B cell (primary cell): Measurements from ENCODE around the gene TNKS1BP1.

Source experiments
- CTCF ChIP-seq: fragments of 200-600 bp; IDR thresholded peaks from one replicate; pipeline ENCODE4 v1.8.0; 2022; ENCODE audit warnings: antibody characterized with exemption, mild to moderate bottlenecking
- EZH2 ChIP-seq: IDR thresholded peaks from 2 replicates; pipeline ENCODE4 v1.6.1; 2012; ENCODE audit warnings: borderline replicate concordance, low read depth, mild to moderate bottlenecking, moderate library complexity, low read length; ENCODE audit not compliant: insufficient read depth, poor library complexity, severe bottlenecking

- TF ChIP-seq CTCF: no peak
- TF ChIP-seq EZH2: no peak
These were observed at the start of gene TNKS1BP1 for GRCh38 chr11:57324886-57325734.
